Measurements from ENCODE around the gene FMN2.

The FMN2 gene

GRCh38 chr1:240109130-240109529, 17.4 kb downstream of the FMN2 start:
- H3K36me3 ChIP-seq (ENCODE audit: control insufficient read depth, insufficient read depth, low read length): no peaks in the 10 kb centered on the region
- DNase-seq: no peak
- H3K9me3 ChIP-seq (ENCODE audit: control insufficient read depth, low read length): no peaks in the 10 kb centered on the region
- no peaks in the 10 kb centered on the region for H3K27me3 ChIP-seq (replicated peaks; ENCODE audit: control insufficient read depth, insufficient read depth, low read length, poor library complexity, severe bottlenecking)
- H3K4me3 ChIP-seq (ENCODE audit: insufficient read depth, low read depth, low read length, poor library complexity, severe bottlenecking): no peak overlapping the region
- H3K4me1 ChIP-seq (ENCODE audit: control insufficient read depth, insufficient read depth, low read length, poor library complexity, severe bottlenecking): no peaks in the 10 kb centered on the region
- H3K27ac ChIP-seq (ENCODE audit: insufficient read depth, low read length, poor library complexity, severe bottlenecking): no peak overlapping the region

- H3K36me3 ChIP-seq (ENCODE audit: control insufficient read depth, insufficient read depth, low read length): no peaks in the 10 kb centered on the region
- H3K27me3 ChIP-seq (replicated peaks; ENCODE audit: control insufficient read depth, insufficient read depth, low read length, poor library complexity, severe bottlenecking): no peaks in the 10 kb centered on the region
- no peak overlapping the region for H3K27ac ChIP-seq (ENCODE audit: insufficient read depth, low read length, poor library complexity, severe bottlenecking)
- DNase-seq: no peak
- H3K4me3 ChIP-seq (ENCODE audit: insufficient read depth, low read depth, low read length, poor library complexity, severe bottlenecking): no peak overlapping the region
- H3K4me1 ChIP-seq (ENCODE audit: control insufficient read depth, insufficient read depth, low read length, poor library complexity, severe bottlenecking): no peaks in the 10 kb centered on the region
- no peaks in the 10 kb centered on the region for H3K9me3 ChIP-seq (ENCODE audit: control insufficient read depth, low read length)
Measured at GRCh38 chr1:240109920-240110636, 18.4 kb downstream of the FMN2 start.

GRCh38 chr1:240111558-240111957, 19.9 kb downstream of the FMN2 start:
- H3K4me3 ChIP-seq (ENCODE audit: insufficient read depth, low read depth, low read length, poor library complexity, severe bottlenecking): no peak overlapping the region
- H3K27me3 ChIP-seq (replicated peaks; ENCODE audit: control insufficient read depth, insufficient read depth, low read length, poor library complexity, severe bottlenecking): no peaks in the 10 kb centered on the region
- no peaks in the 10 kb centered on the region for H3K9me3 ChIP-seq (ENCODE audit: control insufficient read depth, low read length)
- H3K4me1 ChIP-seq (ENCODE audit: control insufficient read depth, insufficient read depth, low read length, poor library complexity, severe bottlenecking): no peaks in the 10 kb centered on the region
- no peak overlapping the region for H3K27ac ChIP-seq (ENCODE audit: insufficient read depth, low read length, poor library complexity, severe bottlenecking)
- DNase-seq: no peak
- H3K36me3 ChIP-seq (ENCODE audit: control insufficient read depth, insufficient read depth, low read length): no peaks in the 10 kb centered on the region

GRCh38 chr1:240114222-240114621, 22.5 kb downstream of the FMN2 start:
- no peaks in the 10 kb centered on the region for H3K27me3 ChIP-seq (replicated peaks; ENCODE audit: control insufficient read depth, insufficient read depth, low read length, poor library complexity, severe bottlenecking)
- H3K4me1 ChIP-seq (ENCODE audit: control insufficient read depth, insufficient read depth, low read length, poor library complexity, severe bottlenecking): no peaks in the 10 kb centered on the region
- H3K36me3 ChIP-seq (ENCODE audit: control insufficient read depth, insufficient read depth, low read length): no peaks in the 10 kb centered on the region
- H3K4me3 ChIP-seq (ENCODE audit: insufficient read depth, low read depth, low read length, poor library complexity, severe bottlenecking): no peak overlapping the region
- no peak overlapping the region for H3K27ac ChIP-seq (ENCODE audit: insufficient read depth, low read length, poor library complexity, severe bottlenecking)
- no peaks in the 10 kb centered on the region for H3K9me3 ChIP-seq (ENCODE audit: control insufficient read depth, low read length)
- DNase-seq: no peak

- no peak overlapping the region for H3K4me3 ChIP-seq (ENCODE audit: insufficient read depth, low read depth, low read length, poor library complexity, severe bottlenecking)
- no peaks in the 10 kb centered on the region for H3K36me3 ChIP-seq (ENCODE audit: control insufficient read depth, insufficient read depth, low read length)
Measured at GRCh38 chr1:240115831-240116230, 24.1 kb downstream of the FMN2 start.

GRCh38 chr1:240116831-240117769, 25.4 kb downstream of the FMN2 start:
- Histone ChIP-seq H3K4me3 (ENCODE audit: insufficient read depth, low read depth, low read length, poor library complexity, severe bottlenecking) (no peak overlapping the region), H3K9me3 (ENCODE audit: control insufficient read depth, low read length) (no peaks in the 10 kb centered on the region), H3K36me3 (ENCODE audit: control insufficient read depth, insufficient read depth, low read length) (no peaks in the 10 kb centered on the region), H3K4me1 (ENCODE audit: control insufficient read depth, insufficient read depth, low read length, poor library complexity, severe bottlenecking) (no peaks in the 10 kb centered on the region), H3K27ac (ENCODE audit: insufficient read depth, low read length, poor library complexity, severe bottlenecking) (no peak overlapping the region), H3K27me3 (replicated peaks; ENCODE audit: control insufficient read depth, insufficient read depth, low read length, poor library complexity, severe bottlenecking) (no peaks in the 10 kb centered on the region)
- no peak for DNase-seq

More at GRCh38 chr1:240115831-240116230, 24.1 kb downstream of the FMN2 start:
- H3K9me3 ChIP-seq (ENCODE audit: control insufficient read depth, low read length): no peaks in the 10 kb centered on the region
- no peak for DNase-seq
- no peaks in the 10 kb centered on the region for H3K27me3 ChIP-seq (replicated peaks; ENCODE audit: control insufficient read depth, insufficient read depth, low read length, poor library complexity, severe bottlenecking)
- no peaks in the 10 kb centered on the region for H3K4me1 ChIP-seq (ENCODE audit: control insufficient read depth, insufficient read depth, low read length, poor library complexity, severe bottlenecking)
- H3K27ac ChIP-seq (ENCODE audit: insufficient read depth, low read length, poor library complexity, severe bottlenecking): no peak overlapping the region

- Histone ChIP-seq H3K4me1 (ENCODE audit: control insufficient read depth, insufficient read depth, low read length, poor library complexity, severe bottlenecking) (no peaks in the 10 kb centered on the region), H3K4me3 (ENCODE audit: insufficient read depth, low read depth, low read length, poor library complexity, severe bottlenecking) (no peak overlapping the region), H3K9me3 (ENCODE audit: control insufficient read depth, low read length) (no peaks in the 10 kb centered on the region), H3K27ac (ENCODE audit: insufficient read depth, low read length, poor library complexity, severe bottlenecking) (no peak overlapping the region), H3K27me3 (replicated peaks; ENCODE audit: control insufficient read depth, insufficient read depth, low read length, poor library complexity, severe bottlenecking) (no peaks in the 10 kb centered on the region), H3K36me3 (ENCODE audit: control insufficient read depth, insufficient read depth, low read length) (no peaks in the 10 kb centered on the region)
- no peak for DNase-seq
Measured at GRCh38 chr1:240117930-240118329, 26.2 kb downstream of the FMN2 start.

GRCh38 chr1:240122639-240123613, 31.2 kb downstream of the FMN2 start:
- no peaks in the 10 kb centered on the region for H3K9me3 ChIP-seq (ENCODE audit: control insufficient read depth, low read length)
- no peak overlapping the region for H3K4me3 ChIP-seq (ENCODE audit: insufficient read depth, low read depth, low read length, poor library complexity, severe bottlenecking)
- H3K27ac ChIP-seq (ENCODE audit: insufficient read depth, low read length, poor library complexity, severe bottlenecking): no peak overlapping the region

GRCh38 chr1:240126821-240127220, 35.1 kb downstream of the FMN2 start:
- DNase-seq: no peak
- Histone ChIP-seq H3K27me3 (replicated peaks; ENCODE audit: control insufficient read depth, insufficient read depth, low read length, poor library complexity, severe bottlenecking) (no peaks in the 10 kb centered on the region), H3K9me3 (ENCODE audit: control insufficient read depth, low read length) (no peaks in the 10 kb centered on the region)

More at GRCh38 chr1:240122639-240123613, 31.2 kb downstream of the FMN2 start:
- no peaks in the 10 kb centered on the region for H3K4me1 ChIP-seq (ENCODE audit: control insufficient read depth, insufficient read depth, low read length, poor library complexity, severe bottlenecking)
- H3K27me3 ChIP-seq (replicated peaks; ENCODE audit: control insufficient read depth, insufficient read depth, low read length, poor library complexity, severe bottlenecking): no peaks in the 10 kb centered on the region
- no peaks in the 10 kb centered on the region for H3K36me3 ChIP-seq (ENCODE audit: control insufficient read depth, insufficient read depth, low read length)
- DNase-seq: no peak

More at GRCh38 chr1:240126821-240127220, 35.1 kb downstream of the FMN2 start:
- H3K4me1 ChIP-seq (ENCODE audit: control insufficient read depth, insufficient read depth, low read length, poor library complexity, severe bottlenecking): no peaks in the 10 kb centered on the region
- no peak overlapping the region for H3K27ac ChIP-seq (ENCODE audit: insufficient read depth, low read length, poor library complexity, severe bottlenecking)
- no peaks in the 10 kb centered on the region for H3K36me3 ChIP-seq (ENCODE audit: control insufficient read depth, insufficient read depth, low read length)
- H3K4me3 ChIP-seq (ENCODE audit: insufficient read depth, low read depth, low read length, poor library complexity, severe bottlenecking): no peak overlapping the region
